HEK293 (cell line): ENCODE data around the gene LRRC8B.

Experiments used
- CTCF ChIA-PET: fragments of 350-600 bp; formaldehyde crosslinking; extraction: SDS; loops from one replicate; lab custom pipeline; 2021; ENCODE audit warnings: antibody characterized with exemption; lab: Yijun Ruan, JAX
- POLR2A ChIA-PET: fragments of 300-600 bp; formaldehyde crosslinking; extraction: SDS; loops from one replicate; lab custom pipeline; 2020; ENCODE audit warnings: antibody characterized with exemption, inconsistent platforms; lab: Yijun Ruan, JAX
- H3K27ac ChIP-seq: fragments of 200-500 bp; sonication (Bioruptor generic); 2 replicates; pipeline ENCODE4 v1.5.1; 2014; ENCODE audit warnings: low read depth, low read length, control low read depth, inconsistent platforms; ENCODE audit errors: extremely low read depth
- H3K36me3 ChIP-seq, 2 experiments: fragments of 200-500 bp in 1 of 2; sonication (Bioruptor generic) in 1 of 2; 1 replicate in 1 of 2; 2 replicates in 1 of 2; pipeline ENCODE4 v1.5.1; 2014 to 2017; ENCODE audit warnings: inconsistent platforms in 2 of 2, low read length in 2 of 2; ENCODE audit not compliant: control insufficient read depth in 2 of 2, insufficient read depth in 1 of 2
- H3K4me1 ChIP-seq: fragments of 200-500 bp; sonication (Bioruptor generic); 2 replicates; pipeline ENCODE4 v1.5.1; 2014; ENCODE audit warnings: mild to moderate bottlenecking, low read length, inconsistent platforms; ENCODE audit not compliant: control insufficient read depth, insufficient read depth
- H3K4me3 ChIP-seq: 2 replicates; pipeline ENCODE4 v1.5.1; 2011; ENCODE audit warnings: low read depth, mild to moderate bottlenecking, control low read depth, low read length, moderate library complexity
- H3K9me3 ChIP-seq: fragments of 200-500 bp; sonication (Bioruptor generic); 2 replicates; pipeline ENCODE4 v1.5.1; 2014; ENCODE audit warnings: low read depth, low read length, inconsistent platforms; ENCODE audit not compliant: control insufficient read depth, insufficient read depth
- BCL11A ChIP-seq: fragments of 450-650 bp; formaldehyde crosslinking; IDR thresholded peaks from 2 replicates; pipeline ENCODE4 v1.5.1; 2016; ENCODE audit warnings: low read depth, missing biosample characterization, missing genetic modification characterization
- HOXC10 ChIP-seq: sonication (generic); formaldehyde crosslinking; IDR thresholded peaks from 2 replicates; pipeline ENCODE4 v1.8.1; 2023; ENCODE audit warnings: mild to moderate bottlenecking, missing genetic modification reagents
- KLF8 ChIP-seq: fragments of 450-650 bp; formaldehyde crosslinking; IDR thresholded peaks from 2 replicates; pipeline ENCODE4 v1.5.1; 2016; ENCODE audit warnings: missing biosample characterization, missing genetic modification characterization
- SP2 ChIP-seq: fragments of 450-650 bp; formaldehyde crosslinking; IDR thresholded peaks from 2 replicates; pipeline ENCODE4 v1.5.1; 2016; ENCODE audit warnings: missing biosample characterization, missing genetic modification characterization
- ZBTB7A ChIP-seq: fragments of 450-650 bp; formaldehyde crosslinking; IDR thresholded peaks from 2 replicates; pipeline ENCODE4 v1.5.1; 2016; ENCODE audit warnings: low read depth, missing biosample characterization, missing genetic modification characterization
- ZBTB8A ChIP-seq: fragments of 450-650 bp; formaldehyde crosslinking; IDR thresholded peaks from 2 replicates; pipeline ENCODE4 v1.5.1; 2016; ENCODE audit warnings: missing biosample characterization, missing genetic modification characterization
- ZFP3 ChIP-seq: fragments of 450-650 bp; formaldehyde crosslinking; IDR thresholded peaks from 2 replicates; pipeline ENCODE4 v1.5.1; 2016; ENCODE audit warnings: low read depth, missing biosample characterization, missing genetic modification characterization
- ZFP41 ChIP-seq: fragments of 450-650 bp; formaldehyde crosslinking; IDR thresholded peaks from 2 replicates; pipeline ENCODE4 v1.5.1; 2016; ENCODE audit warnings: missing biosample characterization, missing genetic modification characterization, borderline replicate concordance
- ZNF169 ChIP-seq: fragments of 450-650 bp; formaldehyde crosslinking; IDR thresholded peaks from 2 replicates; pipeline ENCODE4 v1.5.1; 2016; ENCODE audit warnings: missing biosample characterization, missing genetic modification characterization
- ZNF211 ChIP-seq: fragments of 450-650 bp; formaldehyde crosslinking; IDR thresholded peaks from 2 replicates; pipeline ENCODE4 v1.5.1; 2016; ENCODE audit warnings: low read depth, missing biosample characterization, missing genetic modification characterization
- ZNF221 ChIP-seq: fragments of 450-650 bp; formaldehyde crosslinking; IDR thresholded peaks from 2 replicates; pipeline ENCODE4 v1.5.1; 2017; ENCODE audit warnings: missing biosample characterization, missing genetic modification characterization, borderline replicate concordance
- ZNF248 ChIP-seq: fragments of 450-650 bp; formaldehyde crosslinking; IDR thresholded peaks from 2 replicates; pipeline ENCODE4 v1.5.1; 2017; ENCODE audit warnings: missing biosample characterization, missing genetic modification characterization
- ZNF274 ChIP-seq, 2 experiments: fragments of 200-500 bp in 1 of 2; fragments of 450-650 bp in 1 of 2; sonication (Bioruptor generic) in 1 of 2; formaldehyde crosslinking in 1 of 2; IDR thresholded peaks; 2 replicates each; pipeline versions ENCODE4 v1.5.1 to v1.6.1; 2014 to 2016; ENCODE audit warnings: borderline replicate concordance in 1 of 2, inconsistent platforms in 1 of 2, low read length in 1 of 2, missing biosample characterization in 1 of 2, missing genetic modification characterization in 1 of 2
- ZNF341 ChIP-seq: fragments of 450-650 bp; formaldehyde crosslinking; IDR thresholded peaks from 2 replicates; pipeline ENCODE4; 2016; ENCODE audit warnings: low read depth, missing biosample characterization, missing genetic modification characterization
- ZNF701 ChIP-seq: fragments of 450-650 bp; formaldehyde crosslinking; IDR thresholded peaks from 2 replicates; pipeline ENCODE4 v1.5.1; 2016; ENCODE audit warnings: missing biosample characterization, missing genetic modification characterization
- ZSCAN16 ChIP-seq: fragments of 450-650 bp; formaldehyde crosslinking; IDR thresholded peaks from 2 replicates; pipeline ENCODE4 v1.5.1; 2016; ENCODE audit warnings: missing biosample characterization, missing genetic modification characterization
- TF ChIP-seq, protein P1 (sequence below): fragments of 450-650 bp; formaldehyde crosslinking; IDR thresholded peaks from 2 replicates; pipeline ENCODE4 v1.5.1; 2016; ENCODE audit warnings: missing biosample characterization, missing genetic modification characterization
- TF ChIP-seq, protein P2 (sequence below): fragments of 450-650 bp; formaldehyde crosslinking; IDR thresholded peaks from 2 replicates; pipeline ENCODE4 v1.5.1; 2016; ENCODE audit warnings: missing biosample characterization, missing genetic modification characterization
- TF ChIP-seq, protein P3 (sequence below): fragments of 450-650 bp; formaldehyde crosslinking; IDR thresholded peaks from 2 replicates; pipeline ENCODE4 v1.5.1; 2016; ENCODE audit warnings: missing biosample characterization, missing genetic modification characterization
- TF ChIP-seq, protein P4 (sequence below): fragments of 450-650 bp; formaldehyde crosslinking; IDR thresholded peaks from 2 replicates; pipeline ENCODE4 v1.5.1; 2016; ENCODE audit warnings: missing biosample characterization, missing genetic modification characterization

The LRRC8B gene

DNA sequence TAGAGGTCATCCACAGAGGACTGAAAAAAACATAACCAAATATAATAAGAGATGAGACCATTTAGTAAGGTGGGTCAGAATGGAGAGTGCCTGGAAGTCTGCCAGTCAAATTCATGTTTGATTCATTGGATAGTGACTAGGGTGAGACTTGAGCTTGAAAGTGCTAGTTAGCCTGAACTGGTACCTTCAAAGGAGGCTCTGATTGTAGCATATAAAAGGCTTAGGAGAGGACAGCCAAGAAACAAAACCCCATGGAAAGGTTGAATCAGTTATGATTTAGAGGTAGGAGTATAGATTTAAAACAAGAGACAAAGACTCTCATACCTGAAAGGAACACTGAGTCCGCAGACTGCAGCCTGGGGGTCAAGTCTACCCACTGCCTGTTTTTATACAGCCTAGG lies 63.9 kb downstream of the LRRC8B start:
- ChIA-PET CTCF (interaction anchor here (0.8 kb wide), 1 partner anchor 9 kb away, joined by 4 read pairs; no protein-coding TSS in a partner anchor), POLR2A (no interaction called here)
- Histone ChIP-seq H3K4me3 (no peak overlapping the region), H3K36me3 (peaks cover 0 to 13% of the 10 kb centered on the region in 2 experiments; a peak in 1 of 3 replicates), H3K9me3 (no peaks in the 10 kb centered on the region), H3K27ac (no peak overlapping the region), H3K4me1 (no peaks in the 10 kb centered on the region)
- TF ChIP-seq ZFP3 (tag by site-specific recombination), result no peak
- no peak for TF ChIP-seq ZBTB8A (tag by site-specific recombination)
- TF ChIP-seq ZNF211 (tag by site-specific recombination), result no peak

DNA sequence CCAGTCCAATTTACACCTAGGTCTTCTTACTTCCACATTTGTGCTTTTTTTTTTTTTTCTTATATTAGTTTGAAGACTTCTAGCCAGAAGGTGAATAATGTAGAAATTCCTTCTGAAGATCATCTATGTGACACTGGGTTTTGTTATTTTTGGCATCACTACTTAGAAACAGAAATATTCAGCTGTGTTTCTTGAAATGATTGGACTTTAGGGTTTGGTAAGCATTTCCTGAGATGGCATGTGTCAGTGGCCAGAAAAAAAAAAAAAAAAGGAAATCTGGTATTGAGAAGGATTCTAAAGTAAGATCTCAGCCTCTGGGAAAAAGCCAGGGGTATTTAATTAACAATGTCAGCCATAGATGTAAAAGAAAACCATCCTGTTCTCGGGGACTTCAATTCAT lies 64.9 kb downstream of the LRRC8B start:
- H3K27ac ChIP-seq, result no peak overlapping the region
- ChIA-PET CTCF (interaction anchor here (0.8 to 1.0 kb wide), 2 partner anchors 55 to 140 kb away, joined by 3 to 7 read pairs; no protein-coding TSS in a partner anchor), POLR2A (interaction anchor here (0.7 kb wide), 1 partner anchor 232 kb away, joined by 3 read pairs; no protein-coding TSS in a partner anchor)
- H3K4me3 ChIP-seq, result no peak overlapping the region
- TF ChIP-seq ZBTB7A (tag by site-specific recombination), result no peak
- no peak for TF ChIP-seq ZNF248
- TF ChIP-seq ZFP41, result no peak
- TF ChIP-seq, protein P1, sequence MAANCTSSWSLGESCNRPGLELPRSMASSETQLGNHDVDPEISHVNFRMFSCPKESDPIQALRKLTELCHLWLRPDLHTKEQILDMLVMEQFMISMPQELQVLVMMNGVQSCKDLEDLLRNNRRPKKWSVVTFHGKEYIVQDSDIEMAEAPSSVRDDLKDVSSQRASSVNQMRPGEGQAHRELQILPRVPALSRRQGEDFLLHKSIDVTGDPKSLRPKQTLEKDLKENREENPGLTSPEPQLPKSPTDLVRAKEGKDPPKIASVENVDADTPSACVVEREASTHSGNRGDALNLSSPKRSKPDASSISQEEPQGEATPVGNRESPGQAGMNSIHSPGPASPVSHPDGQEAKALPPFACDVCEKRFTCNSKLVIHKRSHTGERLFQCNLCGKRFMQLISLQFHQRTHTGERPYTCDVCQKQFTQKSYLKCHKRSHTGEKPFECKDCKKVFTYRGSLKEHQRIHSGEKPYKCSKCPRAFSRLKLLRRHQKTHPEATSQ (tag by site-specific recombination), result no peak
- no peak for TF ChIP-seq ZNF221
- no peak for TF ChIP-seq ZSCAN16 (tag by site-specific recombination)
- no peak for TF ChIP-seq ZNF341
- TF ChIP-seq, protein P2, sequence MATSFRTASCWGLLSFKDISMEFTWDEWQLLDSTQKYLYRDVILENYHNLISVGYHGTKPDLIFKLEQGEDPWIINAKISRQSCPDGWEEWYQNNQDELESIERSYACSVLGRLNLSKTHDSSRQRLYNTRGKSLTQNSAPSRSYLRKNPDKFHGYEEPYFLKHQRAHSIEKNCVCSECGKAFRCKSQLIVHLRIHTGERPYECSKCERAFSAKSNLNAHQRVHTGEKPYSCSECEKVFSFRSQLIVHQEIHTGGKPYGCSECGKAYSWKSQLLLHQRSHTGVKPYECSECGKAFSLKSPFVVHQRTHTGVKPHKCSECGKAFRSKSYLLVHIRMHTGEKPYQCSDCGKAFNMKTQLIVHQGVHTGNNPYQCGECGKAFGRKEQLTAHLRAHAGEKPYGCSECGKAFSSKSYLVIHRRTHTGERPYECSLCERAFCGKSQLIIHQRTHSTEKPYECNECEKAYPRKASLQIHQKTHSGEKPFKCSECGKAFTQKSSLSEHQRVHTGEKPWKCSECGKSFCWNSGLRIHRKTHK (tag by site-specific recombination), result no peak
- TF ChIP-seq, protein P3, sequence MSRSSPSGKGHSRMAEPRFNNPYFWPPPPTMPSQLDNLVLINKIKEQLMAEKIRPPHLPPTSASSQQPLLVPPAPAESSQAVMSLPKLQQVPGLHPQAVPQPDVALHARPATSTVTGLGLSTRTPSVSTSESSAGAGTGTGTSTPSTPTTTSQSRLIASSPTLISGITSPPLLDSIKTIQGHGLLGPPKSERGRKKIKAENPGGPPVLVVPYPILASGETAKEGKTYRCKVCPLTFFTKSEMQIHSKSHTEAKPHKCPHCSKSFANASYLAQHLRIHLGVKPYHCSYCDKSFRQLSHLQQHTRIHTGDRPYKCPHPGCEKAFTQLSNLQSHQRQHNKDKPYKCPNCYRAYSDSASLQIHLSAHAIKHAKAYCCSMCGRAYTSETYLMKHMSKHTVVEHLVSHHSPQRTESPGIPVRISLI (tag by site-specific recombination), result no peak
- TF ChIP-seq KLF8 (tag by site-specific recombination), result no peak
- no peak for TF ChIP-seq ZNF169 (tag by site-specific recombination)
- no peak for TF ChIP-seq SP2 (tag by site-specific recombination)
- no peak for TF ChIP-seq BCL11A (tag by site-specific recombination)
- no peak for TF ChIP-seq ZNF701 (tag by site-specific recombination)
- TF ChIP-seq, protein P4, sequence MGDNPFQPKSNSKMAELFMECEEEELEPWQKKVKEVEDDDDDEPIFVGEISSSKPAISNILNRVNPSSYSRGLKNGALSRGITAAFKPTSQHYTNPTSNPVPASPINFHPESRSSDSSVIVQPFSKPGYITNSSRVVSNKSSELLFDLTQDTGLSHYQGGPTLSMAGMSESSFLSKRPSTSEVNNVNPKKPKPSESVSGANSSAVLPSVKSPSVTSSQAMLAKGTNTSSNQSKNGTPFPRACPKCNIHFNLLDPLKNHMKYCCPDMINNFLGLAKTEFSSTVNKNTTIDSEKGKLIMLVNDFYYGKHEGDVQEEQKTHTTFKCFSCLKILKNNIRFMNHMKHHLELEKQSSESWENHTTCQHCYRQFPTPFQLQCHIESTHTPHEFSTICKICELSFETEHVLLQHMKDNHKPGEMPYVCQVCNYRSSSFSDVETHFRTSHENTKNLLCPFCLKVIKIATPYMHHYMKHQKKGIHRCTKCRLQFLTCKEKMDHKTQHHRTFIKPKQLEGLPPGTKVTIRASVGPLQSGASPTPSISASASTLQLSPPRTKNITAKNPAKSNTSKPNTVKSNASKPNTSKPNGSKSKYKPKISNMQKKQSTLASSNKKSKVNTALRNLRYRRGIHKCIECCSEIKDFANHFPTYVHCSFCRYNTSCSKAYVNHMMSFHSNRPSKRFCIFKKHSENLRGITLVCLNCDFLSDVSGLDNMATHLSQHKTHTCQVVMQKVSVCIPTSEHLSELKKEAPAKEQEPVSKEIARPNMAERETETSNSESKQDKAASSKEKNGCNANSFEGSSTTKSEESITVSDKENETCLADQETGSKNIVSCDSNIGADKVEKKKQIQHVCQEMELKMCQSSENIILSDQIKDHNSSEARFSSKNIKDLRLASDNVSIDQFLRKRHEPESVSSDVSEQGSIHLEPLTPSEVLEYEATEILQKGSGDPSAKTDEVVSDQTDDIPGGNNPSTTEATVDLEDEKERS (tag by site-specific recombination), result no peak
- TF ChIP-seq HOXC10, result no peak
- TF ChIP-seq ZNF274 (IDR thresholded peaks at IDR 0.05; ENCODE audit: low read length), result no peak
- no peak for TF ChIP-seq ZNF274 (tag by site-specific recombination; IDR thresholded peaks at IDR 0.05; ENCODE audit: borderline replicate concordance)
- H3K9me3 ChIP-seq, result no peaks in the 10 kb centered on the region
- H3K4me1 ChIP-seq, result no peaks in the 10 kb centered on the region
- H3K36me3 ChIP-seq, result peaks cover 0 to 3% of the 10 kb centered on the region in 2 experiments; a peak in 1 of 3 replicates
